GM19438 (cell line): ENCODE data around the gene DNAJA2.
A peak's percentile ranks its signal among the peaks of the same experiment; 100 is the strongest.
"Not testable (repeated sequence)": the region's sequence is repeated elsewhere in the genome, so short reads cannot be mapped to it uniquely, and the experiment has no call there.

Experiments used
- ATAC-seq: cut with Tn5 transposase; IDR thresholded peaks from one replicate; pipeline ENCODE4 v1.9.1; 2021; ENCODE audit warnings: low read depth; ENCODE audit not compliant: unreplicated experiment

DNAJA2 gene

GRCh38 chr16:46973207-46973995, at the start of gene DNAJA2:
Gene DNAJA2 (minus strand): TSS chr16:46973674. CDS start chr16:46973572, 102 bp downstream.
- peak; percentile 88 for ATAC-seq

GRCh38 chr16:47019568-47019967, 46.1 kb upstream of the DNAJA2 start:
- ATAC-seq: no peak

GRCh38 chr16:47018223-47018891, 44.9 kb upstream of the DNAJA2 start:
- ATAC-seq: peak; percentile 100

GRCh38 chr16:47017636-47018035, 44.2 kb upstream of the DNAJA2 start:
- no peak for ATAC-seq

- ATAC-seq: peak; percentile 52
Measured at GRCh38 chr16:47016700-47017133, 43.2 kb upstream of the DNAJA2 start.

DNA sequence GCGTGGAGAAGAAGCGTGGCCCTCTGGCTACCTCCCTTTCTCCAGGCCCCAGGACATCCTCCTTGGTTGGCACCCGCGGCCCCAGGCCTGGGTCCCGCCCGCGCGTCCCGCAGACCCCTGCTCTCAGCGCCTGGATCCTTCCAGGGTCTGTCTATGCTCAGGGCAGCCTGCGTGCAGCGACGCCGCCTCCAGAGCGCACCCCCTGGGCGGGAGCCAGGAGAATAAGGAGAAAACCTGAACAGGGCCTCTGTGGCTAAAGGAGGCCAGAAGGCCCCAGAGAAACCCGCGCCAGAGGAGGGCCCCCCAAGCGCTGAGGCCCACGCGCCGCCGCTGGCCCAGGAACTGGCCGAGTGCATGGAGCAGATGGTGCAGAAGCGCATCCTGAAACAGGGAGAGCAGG, 40.4 kb upstream of the DNAJA2 start:
- no peak for ATAC-seq

DNA sequence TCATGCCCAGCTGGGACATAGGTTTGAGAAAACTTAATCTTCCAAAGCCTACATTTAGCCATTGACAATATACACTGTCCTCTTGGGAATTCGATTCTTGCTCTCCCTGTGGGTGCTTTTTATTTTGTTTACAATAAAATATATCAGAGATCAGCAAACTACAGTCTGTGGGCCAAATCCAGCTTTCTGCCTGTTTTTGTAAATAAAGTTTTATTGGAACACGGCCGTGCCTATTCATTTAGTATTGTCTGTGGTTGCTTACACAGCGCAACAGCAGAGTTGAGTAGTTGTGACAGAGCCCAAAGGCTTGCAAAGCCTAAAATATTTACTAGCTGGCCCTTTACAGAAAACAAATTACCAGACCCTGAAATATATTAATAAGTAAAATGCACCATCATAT, 39.7 kb upstream of the DNAJA2 start:
- ATAC-seq: no peak

- not testable (repeated sequence) for ATAC-seq
Measured at GRCh38 chr16:47010812-47011211, 37.3 kb upstream of the DNAJA2 start.

GRCh38 chr16:47008612-47009011, 35.1 kb upstream of the DNAJA2 start:
- ATAC-seq: no peak

DNA sequence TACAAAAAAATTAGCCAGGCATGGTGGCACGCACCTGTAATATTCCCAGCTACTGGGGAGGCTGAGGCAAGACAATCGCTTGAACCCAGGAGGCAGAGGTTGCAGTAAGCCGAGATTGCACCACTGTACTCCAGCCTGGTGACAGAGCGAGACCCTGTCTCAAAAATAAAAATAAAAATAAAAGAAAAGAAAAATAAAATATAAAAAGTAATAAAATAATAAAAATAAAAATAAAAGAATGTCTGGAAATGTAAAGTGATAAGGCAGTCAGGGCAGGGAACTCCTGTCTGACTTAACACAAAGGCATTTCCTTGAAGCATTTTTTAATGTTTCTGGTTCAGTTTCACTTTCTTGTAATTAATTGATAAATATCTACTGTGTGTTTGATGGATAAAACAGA, 34.7 kb upstream of the DNAJA2 start:
- ATAC-seq: no peak

- ATAC-seq: no peak
Measured at GRCh38 chr16:47004652-47005051, 31.2 kb upstream of the DNAJA2 start.

GRCh38 chr16:47000066-47000465, 26.6 kb upstream of the DNAJA2 start:
- ATAC-seq: not testable (repeated sequence)

DNA sequence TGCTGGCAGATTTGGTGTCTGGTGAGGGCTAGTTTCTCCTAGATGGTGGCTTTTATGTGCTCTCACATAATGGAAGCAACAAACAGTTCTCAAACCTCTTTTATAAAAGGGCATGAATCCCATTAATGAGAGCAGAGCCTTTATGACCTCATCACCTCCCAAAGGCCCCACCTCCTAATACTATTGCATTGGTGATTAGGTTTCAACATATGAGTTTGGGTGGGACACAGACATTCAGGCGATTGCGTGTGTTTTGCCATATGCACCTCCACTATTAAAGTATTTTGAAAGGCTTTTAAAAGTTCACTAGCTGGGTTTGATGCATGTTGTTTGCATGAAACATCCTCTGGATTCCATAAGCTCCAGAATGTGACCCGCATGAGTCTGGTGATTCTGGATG, 24.4 kb upstream of the DNAJA2 start:
- ATAC-seq: no peak

DNA sequence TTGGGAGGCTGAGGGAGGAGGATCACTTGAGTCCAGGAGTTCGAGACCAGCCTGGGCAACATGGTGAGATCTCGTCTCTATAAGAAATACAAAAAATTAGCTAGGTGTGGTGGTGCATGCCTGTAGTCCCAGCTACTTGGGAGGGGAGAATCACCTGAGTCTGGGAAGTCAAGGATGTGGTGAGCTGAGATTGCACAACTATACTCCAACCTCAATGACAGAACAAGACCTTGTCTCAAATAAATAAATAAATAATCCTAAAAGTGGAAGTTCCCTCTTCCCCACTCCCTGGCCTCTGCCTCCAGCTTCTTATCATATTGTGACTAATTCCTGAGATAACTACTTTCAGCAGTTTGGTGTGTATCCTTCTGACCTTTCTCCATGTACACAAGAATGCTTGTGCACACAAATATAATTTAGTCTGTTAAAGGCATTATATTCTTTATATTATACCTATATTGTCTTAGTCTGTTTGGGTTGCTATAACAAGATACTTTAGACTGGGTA, 23.5 kb upstream of the DNAJA2 start:
- ATAC-seq: no peak

- no peak for ATAC-seq
Measured at GRCh38 chr16:46996391-46996790, 22.9 kb upstream of the DNAJA2 start.

- no peak for ATAC-seq
Measured at GRCh38 chr16:46991729-46992704, 18.5 kb upstream of the DNAJA2 start.

DNA sequence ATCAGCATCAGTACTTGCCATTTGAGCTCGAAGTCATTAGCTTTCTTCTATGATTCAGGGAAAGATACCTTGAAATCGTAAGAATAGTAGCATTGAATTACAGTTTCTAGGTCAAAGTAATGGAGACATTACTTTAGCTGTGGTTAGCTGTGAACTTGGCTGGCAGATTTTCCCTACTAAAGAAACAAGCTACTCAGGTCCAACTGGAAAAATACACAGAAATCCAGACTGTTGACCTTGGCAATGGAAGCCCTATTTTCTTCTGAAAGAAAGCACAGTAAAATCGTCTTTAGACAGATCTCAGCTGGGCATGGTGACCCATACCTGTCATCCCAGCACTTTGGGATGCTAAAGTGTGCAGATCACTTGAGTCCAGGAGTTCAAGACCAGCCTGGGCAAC, 13.4 kb upstream of the DNAJA2 start:
- no peak for ATAC-seq

- ATAC-seq: no peak
Measured at GRCh38 chr16:46986438-46986837, 13.0 kb upstream of the DNAJA2 start.

GRCh38 chr16:46982335-46982734, 8.9 kb upstream of the DNAJA2 start:
- no peak for ATAC-seq

- no peak for ATAC-seq
Measured at GRCh38 chr16:46980926-46981325, 7.5 kb upstream of the DNAJA2 start.

GRCh38 chr16:46976550-46976949, 3.1 kb upstream of the DNAJA2 start:
- ATAC-seq: no peak
